Measurements from ENCODE around the gene CD209.

The CD209 gene

DNA sequence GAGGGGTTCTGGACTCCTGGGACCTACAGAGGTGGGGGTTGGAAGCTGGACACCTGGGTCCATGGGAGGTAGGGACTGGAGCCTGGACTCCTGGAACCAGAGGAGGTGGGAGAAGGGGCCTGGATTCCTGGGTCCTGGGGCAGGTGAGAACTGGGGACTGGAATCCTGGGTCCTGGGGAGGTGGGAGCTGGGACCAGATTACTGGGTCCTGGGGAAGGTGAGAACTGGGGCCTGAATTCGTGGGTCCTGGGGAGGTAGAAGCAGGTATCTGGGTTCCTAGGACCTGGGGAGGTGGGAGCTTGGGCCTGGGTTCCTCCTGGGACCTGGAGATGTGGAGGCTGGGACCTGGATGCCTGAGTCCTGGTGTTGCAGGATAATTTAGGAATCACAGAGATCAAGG, 16.4 kb upstream of the CD209 start:
- no peaks in the 10 kb centered on the region for H3K4me1 ChIP-seq (ENCODE audit: insufficient read depth, low read length)
- no peak overlapping the region for H3K27ac ChIP-seq (ENCODE audit: low read length)
- H2AFZ ChIP-seq (ENCODE audit: low read depth, low read length): no peak overlapping the region
- DNase-seq (no peak), ATAC-seq (ENCODE audit: insufficient read depth, low read depth) (no peak)
- H3K9me3 ChIP-seq (ENCODE audit: insufficient read depth, low read length, severe bottlenecking): peaks cover 15% of the 10 kb centered on the region
- no peak overlapping the region for H3K4me3 ChIP-seq (ENCODE audit: low read depth in 1 of 2, low read length in 2 of 2)
- H3K9ac ChIP-seq (ENCODE audit: low read depth, low read length): no peak overlapping the region
- TF ChIP-seq, protein P1, sequence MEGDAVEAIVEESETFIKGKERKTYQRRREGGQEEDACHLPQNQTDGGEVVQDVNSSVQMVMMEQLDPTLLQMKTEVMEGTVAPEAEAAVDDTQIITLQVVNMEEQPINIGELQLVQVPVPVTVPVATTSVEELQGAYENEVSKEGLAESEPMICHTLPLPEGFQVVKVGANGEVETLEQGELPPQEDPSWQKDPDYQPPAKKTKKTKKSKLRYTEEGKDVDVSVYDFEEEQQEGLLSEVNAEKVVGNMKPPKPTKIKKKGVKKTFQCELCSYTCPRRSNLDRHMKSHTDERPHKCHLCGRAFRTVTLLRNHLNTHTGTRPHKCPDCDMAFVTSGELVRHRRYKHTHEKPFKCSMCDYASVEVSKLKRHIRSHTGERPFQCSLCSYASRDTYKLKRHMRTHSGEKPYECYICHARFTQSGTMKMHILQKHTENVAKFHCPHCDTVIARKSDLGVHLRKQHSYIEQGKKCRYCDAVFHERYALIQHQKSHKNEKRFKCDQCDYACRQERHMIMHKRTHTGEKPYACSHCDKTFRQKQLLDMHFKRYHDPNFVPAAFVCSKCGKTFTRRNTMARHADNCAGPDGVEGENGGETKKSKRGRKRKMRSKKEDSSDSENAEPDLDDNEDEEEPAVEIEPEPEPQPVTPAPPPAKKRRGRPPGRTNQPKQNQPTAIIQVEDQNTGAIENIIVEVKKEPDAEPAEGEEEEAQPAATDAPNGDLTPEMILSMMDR (IDR thresholded peaks at IDR 0.05; ENCODE audit: borderline replicate concordance, extremely low read depth, low read length, poor library complexity, severe bottlenecking): no peak
- no peak for TF ChIP-seq EZH2 (IDR thresholded peaks at IDR 0.05; ENCODE audit: borderline replicate concordance, low read depth, low read length, severe bottlenecking)
- H3K79me2 ChIP-seq (ENCODE audit: insufficient read depth, low read length): no peaks in the 10 kb centered on the region
- H4K20me1 ChIP-seq (ENCODE audit: insufficient read depth, low read length): no peaks in the 10 kb centered on the region
- H3K36me3 ChIP-seq (ENCODE audit: insufficient read depth, low read length): no peaks in the 10 kb centered on the region
- H3K27me3 ChIP-seq (ENCODE audit: insufficient read depth, low read length, poor library complexity): no peaks in the 10 kb centered on the region
- no peak overlapping the region for H3K4me2 ChIP-seq (ENCODE audit: insufficient read depth, low read length)

DNA sequence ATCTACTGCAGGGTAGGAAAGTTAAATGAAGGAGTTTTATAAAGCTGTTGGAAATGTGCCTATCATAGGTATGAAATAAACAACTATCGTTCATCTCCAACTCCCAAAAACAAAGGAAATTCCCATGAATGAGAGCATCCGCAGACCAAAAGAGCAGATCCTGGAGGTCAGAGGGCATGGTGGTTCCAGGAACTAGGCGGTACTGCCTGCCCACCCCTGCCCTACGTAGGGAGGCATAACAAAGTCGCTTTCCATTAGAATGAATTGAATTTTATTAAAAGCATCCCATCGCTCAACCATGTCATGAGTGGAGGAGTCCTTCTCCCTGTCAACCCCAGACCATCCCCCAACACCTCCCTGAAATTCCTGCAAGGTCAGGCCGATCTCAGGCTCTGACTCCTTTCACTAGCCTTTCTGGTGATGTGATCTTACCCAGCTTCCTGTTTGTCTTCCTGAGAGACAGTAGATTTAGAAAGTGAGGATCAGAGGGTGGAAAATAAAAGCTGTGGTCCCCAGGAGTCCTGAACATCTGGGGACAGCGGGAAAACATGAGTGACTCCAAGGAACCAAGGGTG, 15.5 kb upstream of the CD209 start, which contains the start of gene CLEC4M:
TSS of gene CLEC4M (plus strand) at position 525 of the 575 bp plus-strand sequence. CDS start at position 549, 24 bp downstream.
- H3K36me3 ChIP-seq (ENCODE audit: insufficient read depth, low read length): no peaks in the 10 kb centered on the region
- TF ChIP-seq EZH2 (IDR thresholded peaks at IDR 0.05; ENCODE audit: borderline replicate concordance, low read depth, low read length, severe bottlenecking): no peak
- TF ChIP-seq, protein P1 (IDR thresholded peaks at IDR 0.05; ENCODE audit: borderline replicate concordance, extremely low read depth, low read length, poor library complexity, severe bottlenecking): no peak
- no peak within 1 kb of the TSS for H2AFZ ChIP-seq (ENCODE audit: low read depth, low read length)
- H3K27ac ChIP-seq (ENCODE audit: low read length): no peak within 1 kb of the TSS
- ATAC-seq (ENCODE audit: insufficient read depth, low read depth) (no peak), DNase-seq (no peak)
- peaks cover 20% of the 10 kb centered on the region for H3K9me3 ChIP-seq (ENCODE audit: insufficient read depth, low read length, severe bottlenecking)
- H3K9ac ChIP-seq (ENCODE audit: low read depth, low read length): no peak within 1 kb of the TSS
- no peaks in the 10 kb centered on the region for H4K20me1 ChIP-seq (ENCODE audit: insufficient read depth, low read length)
- no peaks in the 10 kb centered on the region for H3K4me1 ChIP-seq (ENCODE audit: insufficient read depth, low read length)
- no peak within 1 kb of the TSS for H3K4me3 ChIP-seq (ENCODE audit: low read depth in 1 of 2, low read length in 2 of 2)
- no peaks in the 10 kb centered on the region for H3K79me2 ChIP-seq (ENCODE audit: insufficient read depth, low read length)
- H3K27me3 ChIP-seq (ENCODE audit: insufficient read depth, low read length, poor library complexity): no peaks in the 10 kb centered on the region
- no peak within 1 kb of the TSS for H3K4me2 ChIP-seq (ENCODE audit: insufficient read depth, low read length)

DNA sequence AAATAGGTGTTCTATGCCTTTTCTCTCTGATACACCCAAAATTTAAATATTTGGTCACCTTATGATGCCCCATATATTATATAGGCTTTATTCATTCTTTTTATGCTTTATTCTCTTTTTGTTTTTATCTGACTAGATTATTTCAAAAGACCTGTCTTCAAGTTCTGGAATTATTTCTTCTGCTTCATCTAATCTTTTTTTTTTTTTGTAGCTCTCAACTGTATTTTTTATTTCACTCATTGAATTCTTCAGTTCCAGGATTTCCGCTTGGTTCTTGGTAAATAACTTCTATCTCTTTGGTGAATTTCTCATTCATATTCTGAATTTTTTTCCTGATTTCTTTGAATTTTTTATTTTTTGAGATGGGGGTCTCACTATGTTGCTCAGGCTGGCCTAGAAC, 11.8 kb upstream of the CD209 start:
- H3K4me1 ChIP-seq (ENCODE audit: insufficient read depth, low read length): no peaks in the 10 kb centered on the region
- TF ChIP-seq, protein P1 (IDR thresholded peaks at IDR 0.05; ENCODE audit: borderline replicate concordance, extremely low read depth, low read length, poor library complexity, severe bottlenecking): no peak
- no peak for TF ChIP-seq EZH2 (IDR thresholded peaks at IDR 0.05; ENCODE audit: borderline replicate concordance, low read depth, low read length, severe bottlenecking)
- no peak for ATAC-seq (ENCODE audit: insufficient read depth, low read depth)

More for the DNA sequence above, 11.8 kb upstream of the CD209 start:
- H3K4me3 ChIP-seq (ENCODE audit: low read depth in 1 of 2, low read length in 2 of 2): no peak overlapping the region
- H2AFZ ChIP-seq (ENCODE audit: low read depth, low read length): no peak overlapping the region
- no peaks in the 10 kb centered on the region for H3K36me3 ChIP-seq (ENCODE audit: insufficient read depth, low read length)
- no peaks in the 10 kb centered on the region for H4K20me1 ChIP-seq (ENCODE audit: insufficient read depth, low read length)
- DNase-seq: no peak
- H3K4me2 ChIP-seq (ENCODE audit: insufficient read depth, low read length): no peak overlapping the region
- H3K79me2 ChIP-seq (ENCODE audit: insufficient read depth, low read length): no peaks in the 10 kb centered on the region
- H3K27me3 ChIP-seq (ENCODE audit: insufficient read depth, low read length, poor library complexity): no peaks in the 10 kb centered on the region
- H3K27ac ChIP-seq (ENCODE audit: low read length): no peak overlapping the region
- H3K9ac ChIP-seq (ENCODE audit: low read depth, low read length): no peak overlapping the region
- H3K9me3 ChIP-seq (ENCODE audit: insufficient read depth, low read length, severe bottlenecking): peaks cover 39% of the 10 kb centered on the region
